ENCODE data around the gene TSPY3.
"Not testable (repeated sequence)": the region's sequence is repeated elsewhere in the genome, so short reads cannot be mapped to it uniquely, and the experiment has no call there.

TSPY3 gene

DNA sequence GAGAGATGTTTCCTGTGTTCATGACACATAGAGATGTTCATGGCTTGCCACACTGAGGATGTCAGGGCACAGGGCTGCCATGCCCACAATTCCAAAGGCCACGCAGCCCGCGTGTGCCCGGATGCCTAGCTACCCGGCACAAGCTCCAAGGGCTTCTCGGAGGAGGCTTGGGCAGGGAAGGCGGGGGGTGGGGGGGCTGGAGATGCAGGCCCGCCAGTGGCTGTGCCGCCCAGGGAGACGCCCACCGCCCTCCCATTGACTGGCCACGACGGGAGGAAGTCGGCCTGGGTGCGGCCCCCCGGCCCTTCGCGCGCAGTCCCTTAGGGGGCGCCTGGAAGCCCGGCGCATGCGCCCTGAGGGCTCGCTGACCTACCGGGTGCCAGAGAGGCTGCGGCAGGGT, at the start of gene TSPY3:
Gene TSPY3, plus strand, starts transcription at position 301 of the 400 bp plus-strand sequence. Its CDS starts 46 bp downstream, at position 347.
- not testable (repeated sequence) for DNase-seq

- DNase-seq: not testable (repeated sequence)
Measured at GRCh38 chrY:9357497-9357896, 40.7 kb upstream of the TSPY3 start, which contains the start of gene TSPY8. Gene TSPY8, plus strand, starts transcription at chrY:9357797. Its CDS starts 46 bp downstream, at chrY:9357843.

DNA sequence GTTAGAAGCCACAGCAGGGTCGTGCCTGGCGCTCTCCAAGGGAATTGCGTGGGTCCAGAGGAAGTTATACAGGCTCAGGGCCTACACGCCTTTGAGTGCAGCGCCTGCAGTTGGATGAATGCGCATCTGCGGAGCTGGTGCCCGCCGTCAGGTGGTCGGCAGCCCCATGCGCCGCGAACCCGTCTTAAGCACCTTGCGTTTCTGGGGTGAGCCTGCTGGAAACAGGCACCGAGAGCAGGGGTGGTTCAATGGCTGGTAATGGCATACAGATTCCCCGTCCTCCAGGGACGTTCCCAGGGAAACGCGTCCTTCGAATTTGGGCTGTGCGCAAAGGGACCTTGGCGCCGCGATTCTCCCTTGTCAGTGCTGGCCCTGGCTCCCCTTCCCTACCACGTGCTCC, 1.7 kb upstream of the TSPY3 start:
- not testable (repeated sequence) for DNase-seq
